ENCODE data around the gene KRAS. TPM values are rescaled to one million over a fixed set of nuclear protein-coding genes. Genes with fewer than 3 reads are reported as not detected.

The KRAS gene
- total RNA-seq, 1 experiment from 2014 or later, result 47.5 TPM

GRCh38 chr12:25242981-25243679, 7.6 kb downstream of the KRAS start:
- Histone ChIP-seq H3K14ac (ENCODE audit: insufficient read depth, low read length) (no peak overlapping the region), H2BK120ac (ENCODE audit: low read depth, low read length, poor library complexity, severe bottlenecking) (no peak overlapping the region), H2BK12ac (ENCODE audit: insufficient read length, low read depth, low read length) (no peak overlapping the region), H4K20me1 (ENCODE audit: control insufficient read depth, insufficient read depth, insufficient read length) (no peaks in the 10 kb centered on the region), H2AFZ (ENCODE audit: low read length) (no peak overlapping the region), H2AK5ac (ENCODE audit: insufficient read length, low read length) (no peak overlapping the region), H3K23ac (ENCODE audit: insufficient read length, low read depth, low read length) (no peak overlapping the region), H3K9me3 (ENCODE audit: control insufficient read depth, low read depth, low read length) (no peaks in the 10 kb centered on the region), H3K56ac (ENCODE audit: insufficient read length, low read depth, low read length) (no peak overlapping the region), H4K8ac (replicated peaks; ENCODE audit: insufficient read length, low read depth, low read length) (no peak overlapping the region), H3K4me2 (ENCODE audit: insufficient read depth, insufficient read length, low read length) (no peak overlapping the region), H4K91ac (ENCODE audit: insufficient read length, low read depth, low read length) (no peak overlapping the region), H3K27ac (ENCODE audit: insufficient read length, low read depth, low read length) (no peak overlapping the region), H3K4me1 (ENCODE audit: insufficient read depth, low read length) (no peaks in the 10 kb centered on the region), H3K79me1 (ENCODE audit: insufficient read depth, low read depth, low read length, poor library complexity, severe bottlenecking) (peaks cover 3% of the 10 kb centered on the region), H2BK15ac (ENCODE audit: low read depth, low read length) (no peak overlapping the region), H3K18ac (ENCODE audit: insufficient read length, low read depth, low read length) (no peak overlapping the region), H3K4ac (ENCODE audit: low read depth, low read length) (no peak overlapping the region), H2BK5ac (ENCODE audit: insufficient read length, low read length) (no peak overlapping the region), H3K27me3 (ENCODE audit: insufficient read depth, low read length) (no peaks in the 10 kb centered on the region), H3T11ph (ENCODE audit: low read length) (no peak overlapping the region), H3K9ac (ENCODE audit: extremely low read depth, insufficient read length, low read length) (no peak overlapping the region), H3K79me2 (ENCODE audit: insufficient read depth, low read length) (peaks cover 9% of the 10 kb centered on the region; the same call in 1 of the 2 replicates), H4K5ac (ENCODE audit: insufficient read length, low read depth, low read length) (no peak overlapping the region), H2BK20ac (ENCODE audit: low read depth, low read length, poor library complexity, severe bottlenecking) (no peak overlapping the region), H3K23me2 (ENCODE audit: insufficient read length, low read depth, low read length, poor library complexity, severe bottlenecking) (no peaks in the 10 kb centered on the region)
- H3K9me3 Mint-ChIP-seq, result no peaks in the 10 kb centered on the region
- H3K27ac Mint-ChIP-seq, result peak overlapping the region in 1 of 3 experiments; percentile 62; a peak in 1 of 7 replicates
- no peak for TF ChIP-seq CTCF (conservative IDR thresholded peaks at IDR 0.05)
- no peak overlapping the region for H3K4me3 Mint-ChIP-seq
- no CpG with 5 or more reads among the region's 5 CpGs for WGBS (ENCODE audit: extremely low coverage, insufficient read length, low lambda C conversion rate)
- H3K27me3 Mint-ChIP-seq (ENCODE audit: low read depth), result no peaks in the 10 kb centered on the region
- peaks cover 4 to 42% (median 25%) of the 10 kb centered on the region in 3 experiments; a peak in 5 of 7 replicates for H3K36me3 Mint-ChIP-seq (ENCODE audit: insufficient read depth in 1 of 3, low read depth in 3 of 3)
- peaks cover 0 to 9% of the 10 kb centered on the region in 2 experiments; a peak in 2 of 4 replicates for H3K4me1 Mint-ChIP-seq
- DNase-seq, result no peak
